Sigmoid colon (tissue), 4 donors: ENCODE measurements around the gene EFL1.
"Not testable (repeated sequence)": the region's sequence is repeated elsewhere in the genome, so short reads cannot be mapped to it uniquely, and the experiment has no call there.

Source experiments
- CTCF ChIP-seq, 4 experiments: fragments of 450-650 bp in 3 of 4; fragments of 200-600 bp in 1 of 4; IDR thresholded peaks; one replicate each; pipeline ENCODE4 v1.5.1; 2016 to 2019; ENCODE audit warnings: antibody characterized with exemption in 4 of 4, mild to moderate bottlenecking in 3 of 4, moderate library complexity in 2 of 4
- POLR2A ChIP-seq, 2 donors: fragments of 450-650 bp; IDR thresholded peaks; one replicate each; pipeline ENCODE4 v1.6.1; 2016; ENCODE audit warnings: antibody characterized with exemption in 2 of 2, mild to moderate bottlenecking in 2 of 2, moderate library complexity in 2 of 2
- POLR2AphosphoS5 ChIP-seq, 4 donors: sonication (generic); formaldehyde crosslinking; IDR thresholded peaks; one replicate each; pipeline ENCODE4 v1.6.1; 2017; ENCODE audit warnings: antibody characterized with exemption in 4 of 4

DNA sequence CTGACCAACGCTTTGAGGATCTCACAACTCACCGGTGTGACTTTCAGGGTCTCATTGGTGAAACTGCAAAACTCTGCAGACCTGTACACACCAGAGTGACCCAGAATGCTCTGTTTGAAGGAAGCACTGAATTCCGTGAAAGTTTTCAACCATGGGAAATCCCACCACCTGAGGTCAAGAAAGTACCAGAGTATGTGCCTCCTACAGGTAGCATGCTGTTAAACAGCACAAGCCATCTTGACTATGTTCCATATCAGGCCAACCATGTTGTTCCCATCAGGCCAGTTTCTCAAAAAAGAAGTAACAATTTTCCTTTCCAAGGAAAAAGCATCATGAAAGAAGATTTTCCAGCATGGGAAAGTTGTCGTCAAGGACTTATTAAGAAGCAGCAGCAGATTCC is 19.9 kb upstream of the EFL1 start:
- not testable (repeated sequence) for TF ChIP-seq POLR2A, CTCF, POLR2AphosphoS5 (IDR thresholded peaks at IDR 0.05)
